NCI-H128 (cell line): ENCODE results near the gene ZNF638.

Experiments used
- DNase-seq: peaks from one replicate; lab custom pipeline; 2025; ENCODE audit not compliant: unreplicated experiment; lab: John Stamatoyannopoulos, UW

Gene ZNF638

DNA sequence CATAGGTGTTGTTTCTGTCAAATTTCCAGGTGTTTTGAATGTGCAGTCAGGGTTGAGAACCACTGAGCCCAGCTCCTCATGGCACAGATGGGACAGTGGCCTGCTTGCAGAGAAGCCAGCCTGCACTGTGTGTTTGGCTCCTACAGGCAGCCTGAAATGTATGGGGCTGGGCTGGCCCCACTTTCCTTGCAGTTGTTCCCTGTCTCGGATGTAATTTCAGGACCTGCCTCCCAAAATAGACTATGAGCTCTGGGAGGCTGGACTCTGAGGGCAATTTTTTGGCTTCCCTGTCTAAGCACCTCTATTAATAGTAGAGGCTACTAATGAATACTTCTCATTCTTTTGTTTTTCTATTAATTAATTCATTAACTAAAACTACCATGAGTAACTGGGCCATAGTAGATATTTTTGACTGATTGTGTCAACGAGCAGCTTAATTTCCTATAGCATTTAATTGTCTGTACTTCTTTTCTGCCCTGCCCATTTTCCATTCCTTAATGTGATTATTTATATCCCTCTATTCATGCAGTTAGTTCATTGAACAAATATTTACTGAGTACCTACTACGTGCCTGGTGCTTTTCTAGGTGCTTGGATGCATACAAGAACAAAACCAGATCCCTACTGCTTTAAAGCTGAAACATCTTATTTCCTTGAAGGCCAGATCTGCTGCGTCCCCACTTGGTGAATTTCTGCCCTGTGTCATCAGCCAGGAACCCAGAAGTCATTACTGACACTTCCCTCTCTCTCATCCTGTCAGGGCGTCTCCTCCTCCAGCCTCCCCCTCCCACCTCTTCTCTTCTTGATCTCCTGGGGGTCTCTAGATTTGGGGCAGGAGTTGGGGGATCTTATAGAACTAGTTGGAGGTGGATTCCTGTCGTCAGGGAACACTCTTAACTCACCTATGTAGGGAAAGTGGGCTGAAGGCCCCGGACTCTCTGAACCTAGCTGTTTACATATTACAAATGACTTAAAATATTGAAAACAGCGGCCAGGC lies 138.1 kb downstream of the ZNF638 start:
- DNase-seq = no peak

DNA sequence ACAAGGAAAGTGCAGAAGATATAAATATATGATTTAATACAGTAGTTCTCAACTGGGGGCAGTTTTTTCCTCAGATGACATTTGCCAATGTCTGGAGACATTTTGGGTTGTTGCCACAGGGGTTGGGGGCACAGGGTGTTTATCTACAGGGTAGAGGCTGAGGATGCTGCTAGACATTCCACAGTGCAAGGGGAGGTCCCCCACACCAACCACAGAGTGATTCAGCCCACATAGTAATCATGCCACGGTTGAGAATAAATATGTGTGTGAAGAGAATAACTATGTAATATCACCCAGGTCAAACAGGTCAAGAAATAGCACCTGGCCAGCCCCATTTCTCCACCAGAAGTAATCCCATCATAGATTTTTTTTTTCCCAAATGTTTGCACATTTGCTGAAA lies 139.7 kb downstream of the ZNF638 start:
- no peak for DNase-seq

DNA sequence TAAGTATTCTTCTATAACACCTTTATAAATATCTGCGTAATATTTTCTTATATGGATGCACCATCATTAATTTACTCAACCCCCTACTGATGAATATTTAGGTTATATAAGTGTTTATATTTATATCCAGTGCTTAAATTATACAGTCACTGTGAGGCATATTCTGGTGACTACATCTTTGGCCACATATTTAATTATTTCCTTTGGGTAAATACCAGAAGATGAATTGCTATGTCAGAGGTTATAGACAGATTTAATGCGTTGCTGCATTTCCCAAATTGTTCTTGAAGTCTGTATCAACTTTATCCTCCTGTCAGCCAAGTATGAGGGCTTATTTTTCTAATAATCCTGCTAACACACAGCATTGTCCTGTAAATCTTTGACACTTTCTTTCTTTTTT lies 140.4 kb downstream of the ZNF638 start:
- DNase-seq = no peak

DNA sequence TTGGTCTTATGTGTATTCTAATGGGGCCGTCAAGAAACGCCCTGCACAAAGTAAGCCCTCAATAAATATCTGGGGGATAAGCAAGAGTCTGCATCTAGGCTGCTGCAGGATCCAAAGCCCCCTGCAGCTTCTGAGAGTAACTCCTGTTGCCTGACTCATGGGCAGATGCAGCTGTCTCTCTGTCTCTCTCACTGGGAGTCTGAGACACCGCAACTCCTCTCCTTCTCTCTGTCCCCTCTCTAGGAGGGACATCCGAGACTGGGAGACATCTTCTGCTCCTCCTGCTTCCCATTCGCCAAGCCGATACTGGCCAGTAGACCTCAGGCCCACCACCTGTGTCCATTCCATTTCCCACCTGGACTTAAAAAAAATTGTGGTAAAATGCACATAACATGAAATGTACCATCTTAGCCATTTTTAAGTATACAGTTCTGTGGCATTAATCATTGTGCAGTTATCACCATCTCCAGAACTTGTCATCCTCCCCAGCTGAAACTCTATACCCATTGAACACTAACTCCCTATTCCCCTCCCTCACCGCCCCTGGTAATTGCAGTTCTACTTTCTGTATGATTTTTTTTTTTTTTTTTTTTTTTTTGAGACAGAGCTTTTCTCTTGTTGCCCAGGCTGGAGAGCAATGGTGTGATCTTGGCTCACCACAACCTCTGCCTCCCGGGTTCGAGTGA lies 141.9 kb downstream of the ZNF638 start:
- DNase-seq = no peak

DNA sequence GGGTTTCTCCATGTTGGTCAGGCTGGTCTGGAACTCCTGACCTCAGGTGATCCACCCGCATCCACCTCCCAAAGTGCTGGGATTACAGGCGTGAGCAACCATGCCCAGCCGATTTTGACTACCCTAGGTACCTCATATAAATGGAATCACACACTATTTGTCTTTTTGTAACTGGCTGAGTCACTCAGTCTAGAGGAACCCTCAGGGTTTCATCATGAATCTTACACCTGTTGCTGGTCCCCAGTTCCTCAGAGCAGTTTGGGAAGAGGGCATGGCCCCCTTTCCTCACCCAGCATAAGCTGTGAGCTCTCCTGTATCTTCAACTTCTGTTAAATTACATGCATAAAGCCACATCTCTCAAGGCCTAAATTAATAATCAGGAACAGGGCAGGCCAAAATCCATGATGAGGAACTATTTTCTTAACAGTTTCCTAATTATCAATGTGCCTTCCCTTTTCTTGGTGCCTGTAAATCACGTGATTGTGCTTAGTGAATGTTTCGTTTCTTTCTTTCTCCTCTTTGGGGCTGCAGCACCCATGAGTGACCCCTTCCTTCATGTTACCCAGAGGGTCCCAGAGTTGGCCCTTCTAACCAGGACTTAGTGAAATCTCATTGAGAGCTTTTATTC lies 142.6 kb downstream of the ZNF638 start:
- no peak for DNase-seq

DNA sequence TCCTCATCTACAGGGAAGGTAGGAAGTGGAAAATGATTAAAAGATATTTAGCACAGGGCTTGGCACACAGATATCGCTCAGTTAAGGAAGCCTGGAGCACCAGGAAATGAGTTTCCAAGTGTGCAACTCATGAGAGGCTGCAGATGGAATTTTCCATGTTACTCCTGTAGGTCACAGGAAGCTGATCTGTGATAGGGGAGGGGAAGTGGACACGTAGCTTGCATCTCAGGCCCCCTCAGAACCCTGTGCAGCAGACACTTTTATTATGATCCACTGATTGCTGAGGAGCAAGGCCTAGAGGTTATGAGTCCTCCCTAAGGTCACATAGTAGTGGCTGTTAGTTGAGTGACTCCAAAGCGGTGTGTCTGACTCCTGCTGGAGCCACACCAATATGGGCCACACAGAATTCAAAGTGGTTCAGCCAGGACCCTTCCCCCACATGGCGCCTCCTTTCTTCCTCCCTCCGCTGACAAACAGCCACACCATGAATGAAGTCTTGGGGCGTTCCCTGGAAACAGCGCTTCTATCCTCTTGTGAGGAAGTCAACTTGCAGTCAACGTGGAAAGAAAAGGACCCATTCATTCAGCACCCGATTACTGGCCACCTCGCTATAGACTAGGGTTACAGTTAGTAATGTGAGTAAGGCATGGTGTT lies 143.3 kb downstream of the ZNF638 start:
- no peak for DNase-seq

DNA sequence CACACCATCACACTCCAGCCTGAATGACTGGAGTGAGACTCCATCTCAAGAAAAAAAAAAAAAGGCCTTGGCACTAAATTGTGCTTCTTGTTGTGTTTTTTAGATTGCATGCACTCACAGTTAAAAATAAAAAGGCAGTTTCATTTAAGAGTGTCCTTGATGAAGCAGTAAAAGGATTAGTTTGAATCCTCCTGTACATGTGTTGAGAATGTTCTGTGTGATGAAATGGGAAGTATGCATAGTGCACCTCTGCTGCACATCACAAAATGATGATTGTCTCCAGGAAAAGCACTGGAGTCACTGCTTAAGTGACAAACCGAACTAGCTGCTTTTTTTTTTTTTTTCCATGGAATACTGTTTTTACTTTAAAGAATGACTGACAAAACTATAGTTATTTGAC lies 144.9 kb downstream of the ZNF638 start:
- DNase-seq = no peak

DNA sequence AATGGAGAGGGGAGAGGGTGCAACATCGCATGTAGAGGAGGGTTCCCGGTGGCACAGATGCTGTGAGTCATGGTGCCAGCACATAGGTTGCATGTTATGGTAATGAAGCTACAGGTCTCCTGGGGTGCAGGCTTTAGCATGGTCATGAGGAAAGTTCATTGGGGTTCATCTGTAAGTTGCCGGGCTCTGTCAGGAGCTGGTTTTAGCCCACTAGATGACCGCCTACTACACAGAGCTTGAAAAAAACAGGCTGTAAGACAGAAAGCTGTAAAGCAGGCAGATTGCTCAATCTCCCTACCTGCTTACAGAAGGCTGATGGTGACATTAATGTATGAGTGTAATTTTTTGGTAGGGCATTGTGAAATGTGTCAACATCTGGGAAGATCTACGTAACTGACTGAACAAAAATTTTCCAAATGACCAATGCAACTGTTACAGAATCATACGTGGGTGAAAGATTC lies 145.7 kb downstream of the ZNF638 start:
- DNase-seq = no peak

DNA sequence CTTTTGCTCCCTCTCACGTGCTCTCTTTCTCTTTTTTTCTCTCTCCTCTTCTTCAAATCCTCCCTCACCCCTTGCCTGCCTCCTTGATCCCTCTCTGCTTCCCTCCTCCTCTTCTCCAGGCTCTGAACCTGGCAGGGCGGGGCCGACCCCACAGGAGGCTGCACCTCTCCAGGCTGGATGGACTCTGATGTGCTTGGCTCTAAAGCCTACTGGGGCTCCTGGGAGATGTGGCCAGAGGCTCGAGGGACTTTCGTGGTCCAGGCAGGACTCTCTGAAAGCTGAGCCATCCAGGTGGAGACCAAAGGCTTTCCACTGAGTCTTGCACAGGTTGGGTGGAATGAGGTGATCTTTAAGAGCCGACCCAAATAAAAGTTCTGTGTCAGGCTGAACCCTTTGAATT lies 147.2 kb downstream of the ZNF638 start:
- DNase-seq = no peak

DNA sequence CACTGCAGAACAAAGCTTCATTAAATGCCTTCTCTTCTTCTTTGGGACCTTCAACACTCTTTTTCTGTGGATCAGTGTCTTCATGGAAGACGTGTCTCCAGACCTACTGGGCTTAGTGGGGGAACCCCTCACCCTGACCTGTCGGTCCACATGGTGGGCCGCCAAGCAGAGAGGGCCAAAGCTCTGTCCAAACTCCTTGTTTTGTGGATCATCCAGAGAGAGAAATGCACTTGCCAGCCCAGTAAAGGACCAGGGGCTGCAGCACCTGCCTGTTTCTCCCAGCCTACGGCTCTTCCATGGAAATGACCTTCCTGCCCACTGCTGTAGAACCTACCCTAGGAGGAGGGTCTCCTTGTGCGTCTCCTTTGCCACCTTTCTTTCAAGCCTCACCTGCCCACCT lies 147.7 kb downstream of the ZNF638 start:
- no peak for DNase-seq

DNA sequence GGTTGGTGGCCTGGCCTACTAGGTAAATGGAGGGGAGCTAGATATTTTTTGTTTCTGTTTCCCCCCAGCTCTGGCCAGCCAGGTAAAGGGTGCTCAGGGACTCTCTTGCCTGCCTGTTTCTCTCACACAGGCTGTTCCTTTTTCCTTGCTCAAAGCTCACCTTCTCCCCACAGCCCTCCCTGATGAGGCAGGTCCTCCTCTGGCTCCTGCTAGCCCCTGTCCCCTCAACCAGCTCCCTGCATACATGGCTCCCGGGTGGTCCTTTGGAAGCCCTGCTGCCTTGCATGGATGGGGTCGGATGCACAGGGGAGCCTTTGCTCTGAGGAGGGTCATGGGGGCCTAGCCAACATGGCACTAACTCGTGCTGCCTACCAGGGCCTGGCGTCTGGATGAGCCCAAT lies 149.5 kb downstream of the ZNF638 start:
- no peak for DNase-seq

DNA sequence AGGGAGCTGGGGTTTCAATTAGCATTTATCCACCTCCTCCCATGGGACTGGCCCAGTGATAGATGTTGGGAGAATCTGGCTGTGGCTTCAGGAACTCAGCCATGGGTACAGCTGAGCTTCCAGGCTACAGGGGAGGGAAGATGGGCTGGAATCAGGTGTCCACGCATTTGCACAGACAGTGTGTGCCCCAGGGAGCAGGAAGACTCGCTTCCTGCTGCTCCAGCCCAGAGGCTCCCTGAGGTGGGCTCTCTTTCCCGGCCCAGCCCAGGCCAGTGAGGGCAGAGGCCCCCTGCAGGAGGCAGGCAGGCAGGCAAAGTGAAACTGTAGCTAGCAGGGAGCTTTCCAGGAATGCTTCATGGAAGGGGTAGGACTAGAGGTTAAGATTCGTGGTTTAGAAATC lies 150.5 kb downstream of the ZNF638 start:
- no peak for DNase-seq

DNA sequence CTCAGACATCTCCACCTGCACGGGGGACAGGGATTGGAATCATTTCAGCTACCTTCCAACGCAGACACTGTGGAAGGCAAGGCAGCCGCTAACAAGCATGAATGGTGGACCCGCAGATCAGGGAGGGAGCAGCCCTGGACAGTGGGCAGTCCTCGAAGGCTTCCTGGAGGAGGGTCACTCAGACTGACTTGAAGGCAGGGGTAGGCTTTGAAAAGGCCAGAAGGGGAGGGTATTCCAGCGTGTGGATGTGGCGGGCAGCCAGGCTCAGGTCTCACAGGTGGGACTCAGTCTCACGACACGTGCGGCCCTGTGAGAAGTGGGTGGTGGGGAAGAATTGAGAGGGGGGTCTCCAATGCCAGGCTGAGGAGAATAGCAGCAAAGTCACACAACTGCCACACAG lies 151.7 kb downstream of the ZNF638 start:
- DNase-seq = no peak

DNA sequence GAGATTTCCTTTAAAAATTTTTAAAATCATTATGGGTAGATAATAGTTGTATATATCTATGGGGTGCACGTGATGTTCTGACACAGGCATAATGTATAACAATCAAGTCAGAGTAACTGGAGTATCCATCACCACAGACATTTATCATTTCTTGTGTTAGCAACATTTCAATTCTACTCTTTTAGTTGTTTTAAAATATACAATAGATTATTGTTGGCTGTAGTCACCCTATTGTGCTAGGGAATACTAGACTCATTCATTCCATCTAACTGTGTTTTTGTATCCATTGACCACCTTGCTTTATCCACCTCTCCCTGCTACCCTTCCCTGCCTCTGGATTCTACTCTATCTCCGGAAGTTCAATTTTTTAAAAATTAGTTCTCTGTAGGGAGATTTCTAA lies 152.8 kb downstream of the ZNF638 start:
- no peak for DNase-seq
